Psoas muscle (tissue), 8 donors: ENCODE data around the gene OARD1. TPM values are rescaled to one million over a fixed set of nuclear protein-coding genes. Genes with fewer than 3 reads are reported as not detected.

Experiments used
- ATAC-seq, 4 donors: fragments of 200-7000 bp; cut with Tn5 transposase; one replicate each; pipeline ENCODE4 v1.9.1; 2020; ENCODE audit warnings: moderate library complexity in 3 of 4, mild to moderate bottlenecking in 2 of 4
- DNase-seq, 2 donors: peaks; one replicate each; pipeline ENCODE4 v3.0.0-alpha.2; 2020
- H3K27ac ChIP-seq: fragments of 200-600 bp; one replicate; pipeline ENCODE4 v1.8.0; 2022
- H3K27me3 ChIP-seq, 3 donors: fragments of 200-600 bp in 1 of 3; one replicate each; pipeline versions ENCODE4 v1.6.1 to v1.8.0; 2013 to 2022; ENCODE audit warnings: low read length in 2 of 3, mild to moderate bottlenecking in 2 of 3, moderate library complexity in 1 of 3; ENCODE audit not compliant: insufficient read depth in 3 of 3
- H3K36me3 ChIP-seq, 2 donors: fragments of 200-600 bp in 1 of 2; one replicate each; pipeline versions ENCODE4 v1.6.1 to v1.8.0; 2013 to 2022; ENCODE audit warnings: low read depth in 1 of 2, mild to moderate bottlenecking in 1 of 2, moderate library complexity in 1 of 2; ENCODE audit not compliant: insufficient read depth in 1 of 2
- H3K4me1 ChIP-seq: fragments of 200-600 bp; one replicate; pipeline ENCODE4 v1.8.0; 2022
- H3K4me3 ChIP-seq: fragments of 200-600 bp; one replicate; pipeline ENCODE4 v1.8.0; 2022; ENCODE audit warnings: mild to moderate bottlenecking
- H3K9me3 ChIP-seq: fragments of 200-600 bp; one replicate; pipeline ENCODE4 v1.8.0; 2022
- WGBS, 3 donors: extraction: QIAGEN DNeasy Blood & Tissue Kit; methylation state at CpG; one replicate each; pipeline versions ENCODE4 v1.1.6 to v1.1.7; 2013; 5-methylcytosine and 5-hydroxymethylcytosine counted together
- intact Hi-C, 2 donors: fragments of 100-400 bp; cut with DNase I; formaldehyde crosslinking; loops; one replicate each; pipeline versions ENCODE4 v1.11.0 to v1.14.2; 2022
- polyA plus RNA-seq, 3 donors: library from polyadenylated mRNA; stranded (reverse); fragments of 200-250 nt; gene quantifications; one replicate each; pipeline ENCODE4 v1.2.3, GENCODE V29; 2013
- total RNA-seq, 4 donors: library from RNA; stranded (reverse); fragmentation: NEBNext Ultra II Directional in 2 of 4; extraction: Animal tissue kit (Norgen Biotek cat#: 25700) in 2 of 4; gene quantifications; one replicate each; pipeline versions ENCODE4 v1.2.1 to v1.2.4, GENCODE V29; 2021 to 2023
- TF ChIP-seq, protein P1 (sequence below): fragments of 200-600 bp; IDR thresholded peaks from one replicate; pipeline ENCODE4 v1.8.0; 2022; ENCODE audit warnings: antibody characterized with exemption
- donor health status: healthy with polysubstance abuse.
- donor health status: DM: no; HTN: no; CAD: no; lungs with moderate emphysema.
- donor health status: Bipolar disorder and iron deficiency.
- donor health status: healthy.
- donor health status: DM: yes; HTN: yes; CAD: no.
- donor health status: DM: no; HTN: no; CAD: no.
- donor health status: DM: no; HTN: no; CAD: no.
- donor health status: DM: yes; HTN: yes; CAD: no.

Gene OARD1
- total and polyA plus RNA-seq, 7 donors = 13.5 to 74.6 (median 23.4) TPM

DNA sequence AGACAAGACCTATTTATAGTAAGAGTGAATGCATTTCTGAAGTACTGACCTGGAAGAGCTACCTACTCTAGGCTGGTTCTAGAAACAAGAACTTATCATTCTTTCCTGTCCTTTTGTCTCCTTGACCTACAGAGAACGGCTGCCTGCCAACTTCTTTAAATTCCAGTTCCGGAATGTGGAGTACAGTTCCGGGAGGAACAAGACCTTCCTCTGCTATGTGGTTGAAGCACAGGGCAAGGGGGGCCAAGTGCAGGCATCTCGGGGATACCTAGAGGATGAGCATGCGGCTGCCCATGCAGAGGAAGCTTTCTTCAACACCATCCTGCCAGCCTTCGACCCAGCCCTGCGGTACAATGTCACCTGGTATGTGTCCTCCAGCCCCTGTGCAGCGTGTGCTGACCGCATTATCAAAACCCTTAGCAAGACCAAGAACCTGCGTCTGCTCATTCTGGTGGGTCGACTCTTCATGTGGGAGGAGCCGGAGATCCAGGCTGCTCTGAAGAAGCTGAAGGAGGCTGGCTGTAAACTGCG lies 10.9 kb downstream of the OARD1 start:
- H3K4me1 ChIP-seq = peaks cover 46% of the 10 kb centered on the region
- peak overlapping the region; percentile 63 for H3K4me3 ChIP-seq
- H3K27me3 ChIP-seq = no peaks in the 10 kb centered on the region
- WGBS, 3 donors = 28 to 43% (median 42%) methylated on average over 13 of the region's 13 CpGs
- peaks cover 2 to 71% of the 10 kb centered on the region in 2 donors for H3K36me3 ChIP-seq
- TF ChIP-seq, protein P1, sequence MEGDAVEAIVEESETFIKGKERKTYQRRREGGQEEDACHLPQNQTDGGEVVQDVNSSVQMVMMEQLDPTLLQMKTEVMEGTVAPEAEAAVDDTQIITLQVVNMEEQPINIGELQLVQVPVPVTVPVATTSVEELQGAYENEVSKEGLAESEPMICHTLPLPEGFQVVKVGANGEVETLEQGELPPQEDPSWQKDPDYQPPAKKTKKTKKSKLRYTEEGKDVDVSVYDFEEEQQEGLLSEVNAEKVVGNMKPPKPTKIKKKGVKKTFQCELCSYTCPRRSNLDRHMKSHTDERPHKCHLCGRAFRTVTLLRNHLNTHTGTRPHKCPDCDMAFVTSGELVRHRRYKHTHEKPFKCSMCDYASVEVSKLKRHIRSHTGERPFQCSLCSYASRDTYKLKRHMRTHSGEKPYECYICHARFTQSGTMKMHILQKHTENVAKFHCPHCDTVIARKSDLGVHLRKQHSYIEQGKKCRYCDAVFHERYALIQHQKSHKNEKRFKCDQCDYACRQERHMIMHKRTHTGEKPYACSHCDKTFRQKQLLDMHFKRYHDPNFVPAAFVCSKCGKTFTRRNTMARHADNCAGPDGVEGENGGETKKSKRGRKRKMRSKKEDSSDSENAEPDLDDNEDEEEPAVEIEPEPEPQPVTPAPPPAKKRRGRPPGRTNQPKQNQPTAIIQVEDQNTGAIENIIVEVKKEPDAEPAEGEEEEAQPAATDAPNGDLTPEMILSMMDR = no peak
- intact Hi-C loops = loop anchor here in 1 of 2 donors (10.0 kb wide), 1 partner anchor 56 kb away; no protein-coding TSS in a partner anchor
- H3K9me3 ChIP-seq = no peaks in the 10 kb centered on the region
- peak overlapping the region; percentile 92 for H3K27ac ChIP-seq
- DNase-seq (no peak), ATAC-seq (peak in 2 of 4 donors; percentile 6 to 9)

DNA sequence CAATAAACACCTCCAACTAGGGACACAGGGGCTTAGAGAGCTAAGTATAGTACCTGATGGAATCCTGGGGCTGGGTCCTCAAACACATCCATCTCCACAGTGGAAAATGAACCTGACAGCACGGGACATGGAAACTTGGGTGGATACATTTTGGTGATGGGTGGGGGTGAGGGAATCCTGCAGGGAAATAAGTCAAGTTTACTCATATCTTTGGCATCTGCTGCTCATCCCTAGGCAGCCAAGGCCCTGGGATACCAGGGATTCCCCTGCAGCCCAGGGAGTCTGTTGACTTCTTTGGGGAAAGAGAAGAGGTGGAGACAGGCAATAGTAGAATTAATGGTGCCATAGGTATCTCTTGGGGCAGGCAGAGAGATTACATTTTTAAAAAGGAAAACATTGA lies 12.6 kb downstream of the OARD1 start:
- peak overlapping the region; percentile 63 for H3K4me3 ChIP-seq
- H3K4me1 ChIP-seq = peaks cover 31% of the 10 kb centered on the region
- no peaks in the 10 kb centered on the region for H3K9me3 ChIP-seq
- TF ChIP-seq, protein P1 = no peak
- 22 to 32% (median 31%) methylated on average over 1 of the region's 1 CpG for WGBS, 3 donors
- DNase-seq (no peak), ATAC-seq (peak in 3 of 4 donors; percentile 21 to 26 (median 21))
- intact Hi-C loops = no loop called here
- peaks cover 1 to 64% of the 10 kb centered on the region in 2 donors for H3K36me3 ChIP-seq
- no peaks in the 10 kb centered on the region for H3K27me3 ChIP-seq
- peak overlapping the region; percentile 92 for H3K27ac ChIP-seq

GRCh38 chr6:41058783-41059181 lies 13.4 kb downstream of the OARD1 start:
- H3K27ac ChIP-seq = peak overlapping the region; percentile 92
- H3K4me1 ChIP-seq = peaks cover 25% of the 10 kb centered on the region

GRCh38 chr6:41056768-41057490 lies 15.2 kb downstream of the OARD1 start:
- peaks cover 34% of the 10 kb centered on the region for H3K4me1 ChIP-seq
- DNase-seq (no peak), ATAC-seq (peak; percentile 38 to 56 (median 44))
- H3K36me3 ChIP-seq = peaks cover 0 to 42% of the 10 kb centered on the region in 2 donors
- TF ChIP-seq, protein P1 = no peak
- intact Hi-C loops = no loop called here
- H3K4me3 ChIP-seq = peak overlapping the region; percentile 68
- no peaks in the 10 kb centered on the region for H3K9me3 ChIP-seq
- no peaks in the 10 kb centered on the region for H3K27me3 ChIP-seq
- 33 to 51% (median 39%) methylated on average over 6 of the region's 6 CpGs for WGBS, 3 donors
- peak overlapping the region; percentile 99 for H3K27ac ChIP-seq

More at GRCh38 chr6:41058783-41059181, 13.4 kb downstream of the OARD1 start:
- H3K36me3 ChIP-seq = peaks cover 0 to 57% of the 10 kb centered on the region in 2 donors
- intact Hi-C loops = no loop called here
- 15 to 42% (median 21%) methylated on average over 2 of the region's 2 CpGs for WGBS, 3 donors
- H3K4me3 ChIP-seq = peak overlapping the region; percentile 63
- H3K27me3 ChIP-seq = no peaks in the 10 kb centered on the region
- TF ChIP-seq, protein P1 = no peak
- H3K9me3 ChIP-seq = no peaks in the 10 kb centered on the region
- peak; percentile 67 to 75 (median 71) for ATAC-seq
- peak in 1 of 2 donors; percentile 72 for DNase-seq
